Activated CD4-positive, alpha-beta T cell treated with anti-CD3 and anti-CD28 coated beads for 24 hours (primary cell): ENCODE measurements around the gene SNX21.
"Not testable (repeated sequence)": the region's sequence is repeated elsewhere in the genome, so short reads cannot be mapped to it uniquely, and the experiment has no call there.

Source experiments
- DNase-seq, 2 donors: peaks; one replicate each; pipeline ENCODE4 v3.0.0-alpha.2; 2020; ENCODE audit warnings: low read depth in 2 of 2

SNX21 gene

GRCh38 chr20:45822857-45823256, 10.7 kb upstream of the SNX21 start:
- DNase-seq, result no peak

GRCh38 chr20:45823949-45824835, 9.4 kb upstream of the SNX21 start:
- DNase-seq, result peak in 1 of 2 donors; percentile 25

GRCh38 chr20:45826381-45827019, 7.1 kb upstream of the SNX21 start:
- no peak for DNase-seq

- DNase-seq, result no peak
These were observed 6.5 kb upstream of the SNX21 start, which contains the start of gene TNNC2 for GRCh38 chr20:45827030-45827652. Gene TNNC2, minus strand, starts transcription at chr20:45827312. Its CDS starts 64 bp downstream, at chr20:45827248.

DNA sequence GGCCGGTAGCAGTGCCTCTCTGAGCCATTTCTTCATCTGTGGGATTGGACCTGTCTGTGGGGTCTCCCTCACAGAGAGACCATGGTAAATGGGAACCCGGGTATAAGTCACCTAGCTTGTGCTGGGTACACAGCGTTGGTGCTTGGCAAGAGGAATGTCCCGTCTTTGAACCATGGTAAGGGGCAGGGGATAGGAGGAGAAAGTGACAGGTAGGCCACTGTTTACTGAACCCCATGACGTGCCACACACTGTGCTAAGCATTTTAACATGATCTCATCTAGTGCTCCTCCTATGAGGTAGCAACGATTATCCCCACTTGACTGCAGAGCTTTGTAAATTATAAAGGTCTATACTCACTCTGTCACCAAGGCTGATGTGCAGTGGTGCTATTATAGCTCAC, 5.9 kb upstream of the SNX21 start:
- DNase-seq, result no peak

- DNase-seq, result no peak
These were observed 5.0 kb upstream of the SNX21 start for GRCh38 chr20:45828589-45828988.

DNA sequence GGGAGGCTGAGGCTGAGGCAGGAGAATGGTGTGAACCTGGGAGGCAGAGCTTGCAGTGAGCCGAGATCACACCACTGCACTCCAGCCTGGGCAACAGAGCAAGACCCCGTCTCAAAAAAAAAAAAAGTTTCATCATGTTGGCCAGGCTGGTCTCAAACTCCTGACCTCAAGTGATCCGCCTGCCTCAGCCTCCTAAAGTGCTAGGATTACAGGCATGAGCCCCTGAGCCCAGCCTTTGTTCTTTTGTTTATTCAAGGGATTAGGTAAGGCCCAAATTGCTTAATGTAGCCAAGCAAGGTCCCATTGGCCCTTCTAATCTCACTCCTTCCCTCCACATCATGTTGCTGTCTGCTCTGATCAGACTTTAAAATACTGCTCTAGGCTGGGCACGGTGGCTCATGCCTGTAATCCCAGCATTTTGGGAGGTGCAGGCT, 3.9 kb upstream of the SNX21 start:
- DNase-seq, result not testable (repeated sequence)

GRCh38 chr20:45832619-45833018, 980 bp upstream of the SNX21 start:
- DNase-seq, result no peak

- DNase-seq, result peak in 1 of 2 donors; percentile 43
These were observed 541 bp downstream of the SNX21 start for GRCh38 chr20:45833883-45834796.

- no peak for DNase-seq
These were observed 1.2 kb downstream of the SNX21 start for GRCh38 chr20:45834797-45835161.

DNA sequence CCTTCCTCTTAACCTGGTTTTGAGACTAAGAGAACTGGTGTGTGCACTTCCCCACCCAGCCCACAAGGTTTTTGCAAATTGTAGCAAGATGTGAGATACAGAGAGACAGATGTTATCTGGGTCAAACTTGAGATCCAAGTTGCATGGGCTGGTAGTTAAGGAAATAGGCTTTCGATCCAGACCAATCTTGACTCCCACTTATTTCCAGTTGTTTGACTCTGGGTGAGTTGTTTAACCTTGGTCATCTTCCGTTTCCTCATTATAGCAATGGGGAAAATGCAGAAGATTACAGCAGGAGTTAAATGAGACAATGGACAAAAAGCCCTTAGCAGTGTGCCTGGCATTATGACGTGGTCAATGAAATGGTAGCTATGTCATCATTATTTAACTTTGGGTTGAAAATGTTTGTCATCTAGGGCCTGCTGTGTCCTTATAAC, 1.7 kb downstream of the SNX21 start:
- DNase-seq, result no peak

GRCh38 chr20:45835825-45836224, 2.2 kb downstream of the SNX21 start:
- no peak for DNase-seq

- no peak for DNase-seq
These were observed 3.2 kb downstream of the SNX21 start for GRCh38 chr20:45836841-45837240.

DNA sequence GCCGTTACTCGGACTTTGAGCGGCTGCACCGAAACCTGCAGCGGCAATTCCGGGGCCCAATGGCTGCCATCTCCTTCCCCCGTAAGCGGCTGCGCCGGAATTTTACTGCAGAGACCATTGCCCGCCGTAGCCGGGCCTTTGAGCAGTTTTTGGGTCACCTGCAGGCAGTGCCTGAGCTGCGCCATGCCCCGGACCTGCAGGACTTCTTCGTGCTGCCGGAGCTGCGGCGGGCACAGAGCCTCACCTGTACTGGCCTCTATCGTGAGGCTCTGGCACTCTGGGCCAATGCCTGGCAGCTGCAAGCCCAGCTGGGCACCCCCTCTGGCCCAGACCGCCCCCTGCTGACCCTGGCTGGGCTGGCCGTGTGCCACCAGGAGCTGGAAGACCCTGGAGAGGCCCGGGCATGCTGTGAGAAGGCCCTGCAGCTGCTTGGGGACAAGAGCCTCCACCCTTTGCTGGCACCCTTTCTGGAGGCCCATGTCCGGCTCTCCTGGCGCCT, 7.2 kb downstream of the SNX21 start:
- DNase-seq, result no peak

DNA sequence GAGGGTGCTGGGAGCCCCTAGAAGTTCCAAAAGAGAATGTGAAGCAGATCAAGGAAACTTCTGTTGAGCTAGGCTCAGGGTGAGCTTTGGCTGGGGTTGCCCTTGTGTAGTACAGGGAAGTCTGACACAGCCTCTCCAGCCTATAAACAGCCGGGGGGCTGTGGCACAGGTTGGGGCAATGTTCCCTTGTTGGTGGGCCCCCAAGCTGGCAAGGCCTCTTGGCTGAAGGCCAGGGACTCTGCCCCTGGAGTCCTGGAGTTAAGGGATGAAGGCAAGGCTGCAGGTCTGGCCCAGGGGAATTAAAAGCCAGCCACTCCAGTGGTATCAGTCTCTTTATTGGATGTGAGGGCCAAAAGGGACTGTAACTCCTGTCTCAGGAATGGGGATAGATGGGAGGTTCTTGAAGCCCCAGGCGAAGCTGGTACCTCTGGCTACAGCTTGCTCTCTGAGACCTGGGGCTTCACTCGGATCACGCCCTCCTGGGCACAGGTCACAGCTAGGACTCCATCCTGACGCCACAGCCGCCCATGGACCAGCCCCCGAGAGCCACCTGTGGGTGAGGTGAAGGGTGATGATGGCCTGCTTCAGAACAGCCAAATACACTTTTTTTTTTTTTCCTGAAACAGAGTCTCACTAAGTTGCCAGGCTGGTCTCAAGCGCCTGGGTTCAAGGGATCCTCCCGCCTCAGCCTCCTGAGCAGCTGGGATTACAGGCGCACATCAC, 8.0 kb downstream of the SNX21 start:
- no peak for DNase-seq

DNA sequence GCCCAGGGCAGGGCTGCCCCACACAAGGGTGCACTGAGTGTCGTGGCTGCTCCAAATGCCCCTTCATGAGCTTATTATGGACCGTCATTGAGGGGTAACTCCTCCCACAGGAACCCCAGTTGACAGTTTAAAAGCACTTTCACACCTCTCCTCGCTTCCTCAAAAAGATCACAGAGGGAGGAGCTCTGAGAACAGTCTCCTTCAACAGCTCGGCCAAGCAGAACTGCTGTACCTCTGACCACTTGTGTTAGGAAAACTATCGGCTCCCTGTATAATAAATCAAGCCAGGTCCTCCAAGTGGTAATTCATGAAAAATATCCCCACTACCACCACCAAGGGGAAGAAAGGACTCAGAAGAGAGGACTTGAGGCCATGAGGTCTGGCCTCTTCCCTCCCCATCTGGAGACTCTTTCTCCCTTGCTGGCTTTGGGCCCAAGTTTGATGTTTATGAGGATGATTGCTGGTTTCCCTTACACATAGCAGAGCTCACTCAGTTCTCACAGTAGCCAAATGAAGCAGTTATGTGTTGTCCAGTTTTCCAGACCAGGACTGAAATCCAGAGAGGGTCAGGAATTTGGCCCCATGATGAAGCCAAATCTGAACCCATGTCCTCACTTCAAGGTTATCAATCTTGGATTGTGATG, 8.7 kb downstream of the SNX21 start:
- DNase-seq, result no peak

GRCh38 chr20:45843506-45843905, 9.9 kb downstream of the SNX21 start:
- no peak for DNase-seq

DNA sequence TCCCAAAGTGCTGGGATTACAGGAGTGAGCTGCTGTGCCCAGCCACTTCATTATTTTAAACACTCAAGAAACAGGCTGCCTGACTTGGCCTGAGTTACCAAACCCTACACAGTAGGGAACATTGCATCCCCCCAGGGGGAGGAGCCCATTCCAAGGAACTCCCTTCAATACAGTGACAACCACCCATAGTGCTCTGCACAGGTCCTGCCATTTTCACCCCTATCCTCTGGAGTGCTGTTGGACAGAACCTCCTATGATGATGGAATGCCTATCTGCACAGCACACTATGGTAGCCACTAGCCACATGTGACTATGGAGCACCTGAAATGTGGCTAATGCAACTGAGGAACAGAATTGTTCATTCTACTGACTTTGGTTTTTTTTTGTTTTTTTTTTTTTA, 11.9 kb downstream of the SNX21 start:
- DNase-seq, result no peak

- no peak for DNase-seq
These were observed 14.8 kb downstream of the SNX21 start for GRCh38 chr20:45848421-45848820.

GRCh38 chr20:45848969-45849582, 15.5 kb downstream of the SNX21 start:
- DNase-seq, result no peak
